HG03196 (cell line): ENCODE measurements around the gene PAX2.

Source experiments
- ATAC-seq: cut with Tn5 transposase; IDR thresholded peaks from one replicate; pipeline ENCODE4 v1.9.1; 2021; ENCODE audit not compliant: unreplicated experiment

Gene PAX2

GRCh38 chr10:100723770-100724530, 21.4 kb upstream of the PAX2 start:
- no peak for ATAC-seq

GRCh38 chr10:100724531-100725027, 20.8 kb upstream of the PAX2 start:
- no peak for ATAC-seq

GRCh38 chr10:100725071-100725471, 20.3 kb upstream of the PAX2 start:
- ATAC-seq = no peak

GRCh38 chr10:100725869-100726426, 19.4 kb upstream of the PAX2 start:
- no peak for ATAC-seq

- no peak for ATAC-seq
These were observed 17.6 kb upstream of the PAX2 start for GRCh38 chr10:100727808-100728207.

GRCh38 chr10:100728928-100729861, 16.2 kb upstream of the PAX2 start:
- ATAC-seq = no peak

- ATAC-seq = no peak
These were observed 15.3 kb upstream of the PAX2 start for GRCh38 chr10:100729862-100730724.

GRCh38 chr10:100730725-100731406, 14.5 kb upstream of the PAX2 start:
- ATAC-seq = peak; percentile 73

GRCh38 chr10:100731407-100732240, 13.8 kb upstream of the PAX2 start:
- ATAC-seq = peak; percentile 16

GRCh38 chr10:100732241-100732596, 13.2 kb upstream of the PAX2 start:
- ATAC-seq = no peak

- ATAC-seq = no peak
These were observed 12.1 kb upstream of the PAX2 start for GRCh38 chr10:100733329-100733728.

GRCh38 chr10:100734295-100735086, 10.9 kb upstream of the PAX2 start:
- ATAC-seq = no peak

- ATAC-seq = no peak
These were observed 10.4 kb upstream of the PAX2 start for GRCh38 chr10:100735087-100735336.

GRCh38 chr10:100735337-100736143, 9.8 kb upstream of the PAX2 start:
- ATAC-seq = no peak

GRCh38 chr10:100736144-100736808, 9.1 kb upstream of the PAX2 start:
- ATAC-seq = no peak

- ATAC-seq = no peak
These were observed 8.5 kb upstream of the PAX2 start for GRCh38 chr10:100736809-100737354.
